B cell (primary cell): ENCODE results near the gene CD52. TPM values are rescaled to one million over a fixed set of nuclear protein-coding genes. Genes with fewer than 3 reads are reported as not detected.

Experiments used
- polyA plus RNA-seq: library from polyadenylated mRNA; depleted of rRNA; stranded (reverse); fragments of >200 nt; gene quantifications from 2 replicates; pipeline ENCODE4 v1.2.3, GENCODE V29; 2012
- total RNA-seq, 2 donors: library from RNA; stranded (reverse); fragments of 120-200 nt in 1 of 2; gene quantifications; 1 replicate in 1 of 2; 2 replicates in 1 of 2; pipeline versions ENCODE4 v1.2.3 to v1.2.4, GENCODE V29; 2013 to 2022

Gene CD52
- total and polyA plus RNA-seq, 2 donors (not counting 1 experiment from before 2014, with no cell fraction given): 1,116 to 1,597 TPM

Other genes with a start within 250 kb of the CD52 start
- 15.2 and 17.3 TPM in 2 replicates for gene PDIK1L, start 206.1 kb upstream of the CD52 start, total RNA-seq
- 1.3 and 2.0 TPM in 2 replicates for gene PDIK1L, start 206.1 kb upstream of the CD52 start, polyA plus RNA-seq
- not detected in 2 replicates for gene FAM110D, start 158.9 kb upstream of the CD52 start, total RNA-seq
- gene FAM110D, start 158.9 kb upstream of the CD52 start, polyA plus RNA-seq: not detected in 2 replicates
- gene C1orf232, start 149.0 kb upstream of the CD52 start, total RNA-seq: not detected in 2 replicates
- gene C1orf232, start 149.0 kb upstream of the CD52 start, polyA plus RNA-seq: not detected in 2 replicates
- gene ZNF593, start 148.1 kb upstream of the CD52 start, total RNA-seq: 10.7 and 13.5 TPM in 2 replicates
- gene ZNF593, start 148.1 kb upstream of the CD52 start, polyA plus RNA-seq: 60.0 and 61.9 TPM in 2 replicates
- gene ZNF593OS, start 146.1 kb upstream of the CD52 start, total RNA-seq: not detected in 2 replicates
- gene ZNF593OS, start 146.1 kb upstream of the CD52 start, polyA plus RNA-seq: 0.09 TPM in 1 of 2 replicates, not detected in the other
- gene CNKSR1, start 140.5 kb upstream of the CD52 start, total RNA-seq: 3.7 and 4.7 TPM in 2 replicates
- 5.8 and 8.8 TPM in 2 replicates for gene CNKSR1, start 140.5 kb upstream of the CD52 start, polyA plus RNA-seq
- not detected in 2 replicates for gene CATSPER4, start 127.4 kb upstream of the CD52 start, total RNA-seq
- not detected in 2 replicates for gene CATSPER4, start 127.4 kb upstream of the CD52 start, polyA plus RNA-seq
- 16.2 and 16.9 TPM in 2 replicates for gene CEP85, start 83.8 kb upstream of the CD52 start, total RNA-seq
- gene CEP85, start 83.8 kb upstream of the CD52 start, polyA plus RNA-seq: 16.1 and 16.3 TPM in 2 replicates
- gene SH3BGRL3, start 37.9 kb upstream of the CD52 start, total RNA-seq: 230 and 232 TPM in 2 replicates
- 86.7 and 150 TPM in 2 replicates for gene SH3BGRL3, start 37.9 kb upstream of the CD52 start, polyA plus RNA-seq
- 81.4 and 83.8 TPM in 2 replicates for gene UBXN11, start 11.3 kb upstream of the CD52 start, total RNA-seq
- gene UBXN11, start 11.3 kb upstream of the CD52 start, polyA plus RNA-seq: 66.2 and 68.0 TPM in 2 replicates
- 1.8 and 3.3 TPM in 2 replicates for gene CRYBG2, start 36.2 kb downstream of the CD52 start, total RNA-seq
- 1.9 and 5.3 TPM in 2 replicates for gene CRYBG2, start 36.2 kb downstream of the CD52 start, polyA plus RNA-seq
- gene ZNF683, start 54.8 kb downstream of the CD52 start, total RNA-seq: 0.67 TPM in 1 of 2 replicates, not detected in the other
- gene ZNF683, start 54.8 kb downstream of the CD52 start, polyA plus RNA-seq: 0.45 and 0.46 TPM in 2 replicates
- gene LIN28A, start 92.9 kb downstream of the CD52 start, total RNA-seq: not detected in 2 replicates
- gene LIN28A, start 92.9 kb downstream of the CD52 start, polyA plus RNA-seq: not detected in 2 replicates
- gene DHDDS, start 114.4 kb downstream of the CD52 start, total RNA-seq: 54.2 and 61.7 TPM in 2 replicates
- gene DHDDS, start 114.4 kb downstream of the CD52 start, polyA plus RNA-seq: 20.4 and 21.9 TPM in 2 replicates
- 445 and 457 TPM in 2 replicates for gene HMGN2, start 154.5 kb downstream of the CD52 start, total RNA-seq
- gene HMGN2, start 154.5 kb downstream of the CD52 start, polyA plus RNA-seq: 326 and 377 TPM in 2 replicates
- gene RPS6KA1, start 211.8 kb downstream of the CD52 start, total RNA-seq: 99.9 and 109 TPM in 2 replicates
- gene RPS6KA1, start 211.8 kb downstream of the CD52 start, polyA plus RNA-seq: 57.9 and 72.0 TPM in 2 replicates